Measurements from ENCODE around the gene FOXC1. TPM values are rescaled to one million over a fixed set of nuclear protein-coding genes. Genes with fewer than 3 reads are reported as not detected.

The FOXC1 gene
- total and polyA plus RNA-seq, 2 experiments from 2014 or later = 0.10 to 0.13 TPM

- TF ChIP-seq JUNB (IDR thresholded peaks at IDR 0.05; ENCODE audit: unreplicated experiment) (no peak), ZNF462 (CRISPR knock-in tag; IDR thresholded peaks at IDR 0.05) (no peak), CTCF (conservative IDR thresholded peaks at IDR 0.05; ENCODE audit: low read depth in 2 of 2) (no peak), NANOG (IDR thresholded peaks at IDR 0.05; ENCODE audit: borderline replicate concordance) (no peak), EZH2phosphoT487 (IDR thresholded peaks at IDR 0.05; ENCODE audit: unreplicated experiment) (peak; percentile 56), EZH2 (IDR thresholded peaks at IDR 0.05; ENCODE audit: low read depth, unreplicated experiment) (peak; percentile 95)
These were observed 15.4 kb downstream of the FOXC1 start (continued) for GRCh38 chr6:1624851-1625781.
